Fibroblast of lung (primary cell): Measurements from ENCODE around the gene MAN2B2. TPM values are rescaled to one million over a fixed set of nuclear protein-coding genes. Genes with fewer than 3 reads are reported as not detected.
A peak's percentile ranks its signal among the peaks of the same experiment; 100 is the strongest.

Experiments
- DNase-seq, 2 donors: peaks; one replicate each; pipeline versions ENCODE4 v3.0.0 to v3.0.0-alpha.2; 2010; ENCODE audit warnings: low read depth in 2 of 2
- H2AFZ ChIP-seq: 2 replicates; pipeline ENCODE4 v1.5.1; 2012; ENCODE audit warnings: low read length, control low read depth, inconsistent platforms
- H3K27ac ChIP-seq: 2 replicates; pipeline ENCODE4 v1.5.1; 2011; ENCODE audit warnings: low read length, control low read depth; ENCODE audit not compliant: insufficient read depth
- H3K27me3 ChIP-seq: 2 replicates; pipeline ENCODE4 v1.5.1; 2011; ENCODE audit warnings: mild to moderate bottlenecking, low read length; ENCODE audit not compliant: control insufficient read depth, insufficient read depth
- H3K36me3 ChIP-seq: 2 replicates; pipeline ENCODE4 v1.5.1; 2011; ENCODE audit warnings: low read length; ENCODE audit not compliant: control insufficient read depth, insufficient read depth
- H3K4me1 ChIP-seq: 2 replicates; pipeline ENCODE4 v1.5.1; 2011; ENCODE audit warnings: low read length; ENCODE audit not compliant: control insufficient read depth, insufficient read depth; ENCODE audit errors: extremely low read depth
- H3K4me2 ChIP-seq: 2 replicates; pipeline ENCODE4 v1.5.1; 2011; ENCODE audit warnings: low read length, control low read depth; ENCODE audit not compliant: insufficient read depth; ENCODE audit errors: extremely low read depth
- H3K4me3 ChIP-seq, 4 experiments: fragments of 200-600 bp in 1 of 4; sonication (generic) in 1 of 4; replicated peaks in 1 of 4; 2 replicates each; pipeline ENCODE4 v1.5.1; 2011 to 2016; ENCODE audit warnings: low read length in 4 of 4, low read depth in 3 of 4, mild to moderate bottlenecking in 3 of 4, control low read depth in 2 of 4, inconsistent platforms in 1 of 4, mixed read lengths in 1 of 4; ENCODE audit not compliant: insufficient read depth in 1 of 4; ENCODE audit errors: control extremely low read depth in 1 of 4
- H3K79me2 ChIP-seq: 2 replicates; pipeline ENCODE4 v1.5.1; 2012; ENCODE audit warnings: mild to moderate bottlenecking, low read length, inconsistent platforms; ENCODE audit not compliant: control insufficient read depth, insufficient read depth
- H3K9ac ChIP-seq: 2 replicates; pipeline ENCODE4 v1.5.1; 2011; ENCODE audit warnings: mild to moderate bottlenecking, low read length, control low read depth; ENCODE audit not compliant: insufficient read depth
- H3K9me3 ChIP-seq: 2 replicates; pipeline ENCODE4 v1.5.1; 2012; ENCODE audit warnings: low read depth, low read length; ENCODE audit not compliant: control insufficient read depth, insufficient read depth
- H4K20me1 ChIP-seq: 2 replicates; pipeline ENCODE4 v1.5.1; 2011; ENCODE audit warnings: low read length; ENCODE audit not compliant: control insufficient read depth, insufficient read depth; ENCODE audit errors: extremely low read depth
- EZH2 ChIP-seq: IDR thresholded peaks from 2 replicates; pipeline ENCODE4 v1.5.1; 2012; ENCODE audit warnings: low read length, control low read depth, mild to moderate bottlenecking; ENCODE audit errors: missing control alignments
- polyA plus RNA-seq, 2 donors: library from polyadenylated mRNA; depleted of rRNA in 1 of 2; stranded (reverse) in 1 of 2; unstranded in 1 of 2; fragments of >200 nt; gene quantifications; 2 replicates each; pipeline ENCODE4 v1.2.1, GENCODE V29; 2011 to 2012; ENCODE audit warnings: missing spikeins in 1 of 2
- total RNA-seq: library from RNA; depleted of rRNA; stranded (reverse); fragments of >200 nt; gene quantifications from 2 replicates; pipeline ENCODE4 v1.2.1, GENCODE V29; 2014
- TF ChIP-seq, protein P1 (sequence below), 2 donors: IDR thresholded peaks in 1 of 2; conservative IDR thresholded peaks in 1 of 2; 1 replicate in 1 of 2; 2 replicates in 1 of 2; pipeline ENCODE4 v1.5.1; 2011 to 2012; ENCODE audit warnings: low read length in 2 of 2, control low read depth in 1 of 2, inconsistent platforms in 1 of 2, low read depth in 1 of 2, mild to moderate bottlenecking in 1 of 2

Gene MAN2B2
- total and polyA plus RNA-seq, 2 donors (not counting 1 experiment from before 2014, with no cell fraction given), result 19.0 to 27.2 TPM

DNA sequence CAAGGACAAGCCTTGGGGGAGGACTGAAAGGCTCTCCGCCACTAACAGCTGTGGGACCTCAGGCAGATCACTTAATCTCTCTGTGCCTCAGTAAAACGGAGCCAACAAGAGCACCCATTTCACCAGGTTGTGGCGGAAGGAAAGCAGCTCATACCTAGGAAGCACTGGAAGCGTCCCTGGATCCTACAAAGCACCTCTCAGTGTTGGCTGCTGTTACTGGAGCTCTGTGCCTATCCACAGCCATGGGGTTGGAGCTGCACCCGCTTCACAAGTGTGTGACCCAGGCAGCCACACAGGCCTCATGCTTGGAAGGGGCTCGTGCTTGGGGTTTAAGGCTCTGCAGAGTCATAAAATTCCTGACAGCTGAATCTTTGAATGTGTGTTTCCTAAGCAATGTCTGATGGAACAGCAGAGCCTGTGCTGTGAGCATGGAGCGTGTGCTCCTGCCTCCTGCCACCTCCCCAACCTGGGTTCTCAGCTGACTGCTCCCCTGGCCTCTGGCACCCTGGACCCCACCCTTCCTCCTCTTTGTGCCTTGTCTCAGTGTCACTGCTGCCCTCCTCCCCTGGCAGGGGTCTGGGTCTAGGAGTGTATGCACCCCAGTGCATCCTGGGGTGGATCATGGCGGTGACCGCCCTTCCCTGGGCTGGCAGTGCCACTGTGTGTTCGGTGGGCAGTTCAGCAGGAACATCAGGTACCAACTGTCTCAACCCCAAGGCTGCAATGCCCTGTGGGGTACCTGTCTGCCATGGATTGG lies 14.4 kb upstream of the MAN2B2 start:
- Histone ChIP-seq H3K9ac (no peak overlapping the region), H3K4me3 (no peak overlapping the region), H3K4me2 (no peak overlapping the region), H3K79me2 (no peaks in the 10 kb centered on the region), H3K27me3 (peaks cover 41% of the 10 kb centered on the region), H2AFZ (no peak overlapping the region), H3K4me1 (no peaks in the 10 kb centered on the region), H3K9me3 (no peaks in the 10 kb centered on the region), H3K27ac (no peak overlapping the region), H3K36me3 (no peaks in the 10 kb centered on the region), H4K20me1 (no peaks in the 10 kb centered on the region)
- peak; percentile 39 to 55 for DNase-seq
- TF ChIP-seq, protein P1, sequence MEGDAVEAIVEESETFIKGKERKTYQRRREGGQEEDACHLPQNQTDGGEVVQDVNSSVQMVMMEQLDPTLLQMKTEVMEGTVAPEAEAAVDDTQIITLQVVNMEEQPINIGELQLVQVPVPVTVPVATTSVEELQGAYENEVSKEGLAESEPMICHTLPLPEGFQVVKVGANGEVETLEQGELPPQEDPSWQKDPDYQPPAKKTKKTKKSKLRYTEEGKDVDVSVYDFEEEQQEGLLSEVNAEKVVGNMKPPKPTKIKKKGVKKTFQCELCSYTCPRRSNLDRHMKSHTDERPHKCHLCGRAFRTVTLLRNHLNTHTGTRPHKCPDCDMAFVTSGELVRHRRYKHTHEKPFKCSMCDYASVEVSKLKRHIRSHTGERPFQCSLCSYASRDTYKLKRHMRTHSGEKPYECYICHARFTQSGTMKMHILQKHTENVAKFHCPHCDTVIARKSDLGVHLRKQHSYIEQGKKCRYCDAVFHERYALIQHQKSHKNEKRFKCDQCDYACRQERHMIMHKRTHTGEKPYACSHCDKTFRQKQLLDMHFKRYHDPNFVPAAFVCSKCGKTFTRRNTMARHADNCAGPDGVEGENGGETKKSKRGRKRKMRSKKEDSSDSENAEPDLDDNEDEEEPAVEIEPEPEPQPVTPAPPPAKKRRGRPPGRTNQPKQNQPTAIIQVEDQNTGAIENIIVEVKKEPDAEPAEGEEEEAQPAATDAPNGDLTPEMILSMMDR (conservative IDR thresholded peaks at IDR 0.05 in 1 of 2, IDR thresholded peaks at IDR 0.05 in 1 of 2; ENCODE audit: low read depth in 1 of 2, low read length in 2 of 2), result no peak
- no peak for TF ChIP-seq EZH2

DNA sequence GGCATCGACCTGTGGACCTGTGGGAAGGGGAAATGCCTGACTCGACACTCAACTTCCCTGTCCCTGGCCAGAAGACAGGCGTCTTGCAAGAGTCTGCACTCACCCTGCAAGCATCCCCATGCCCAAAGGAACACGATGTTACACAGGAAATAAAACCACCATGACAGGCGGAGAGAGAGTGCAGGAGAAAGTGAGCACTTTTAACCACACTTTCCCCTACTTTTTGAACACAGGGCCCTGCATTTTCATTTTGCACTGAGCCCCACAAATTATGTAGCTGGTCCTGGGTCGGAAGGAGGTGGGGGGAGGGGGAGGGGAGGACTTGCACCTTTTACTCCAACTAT lies 13.8 kb upstream of the MAN2B2 start:
- H3K9me3 ChIP-seq, result no peaks in the 10 kb centered on the region
- no peak overlapping the region for H3K27ac ChIP-seq
- H3K79me2 ChIP-seq, result no peaks in the 10 kb centered on the region
- DNase-seq, result peak; percentile 21 to 27
- H3K4me1 ChIP-seq, result no peaks in the 10 kb centered on the region
- H3K9ac ChIP-seq, result no peak overlapping the region
- TF ChIP-seq, protein P1 (conservative IDR thresholded peaks at IDR 0.05 in 1 of 2, IDR thresholded peaks at IDR 0.05 in 1 of 2; ENCODE audit: low read depth in 1 of 2, low read length in 2 of 2), result no peak
- no peak for TF ChIP-seq EZH2
- peaks cover 42% of the 10 kb centered on the region for H3K27me3 ChIP-seq
- no peaks in the 10 kb centered on the region for H4K20me1 ChIP-seq
- H3K4me2 ChIP-seq, result no peak overlapping the region
- H3K4me3 ChIP-seq, result no peak overlapping the region
- H3K36me3 ChIP-seq, result no peaks in the 10 kb centered on the region
- H2AFZ ChIP-seq, result no peak overlapping the region

GRCh38 chr4:6561706-6562371 lies 13.2 kb upstream of the MAN2B2 start:
- Histone ChIP-seq H3K9me3 (no peaks in the 10 kb centered on the region), H3K79me2 (no peaks in the 10 kb centered on the region), H3K4me3 (no peak overlapping the region), H3K4me1 (no peaks in the 10 kb centered on the region), H4K20me1 (no peaks in the 10 kb centered on the region), H2AFZ (no peak overlapping the region), H3K9ac (no peak overlapping the region), H3K27me3 (peaks cover 38% of the 10 kb centered on the region), H3K4me2 (no peak overlapping the region), H3K36me3 (no peaks in the 10 kb centered on the region), H3K27ac (no peak overlapping the region)
- no peak for TF ChIP-seq EZH2
- TF ChIP-seq, protein P1 (conservative IDR thresholded peaks at IDR 0.05 in 1 of 2, IDR thresholded peaks at IDR 0.05 in 1 of 2; ENCODE audit: low read depth in 1 of 2, low read length in 2 of 2), result no peak
- DNase-seq, result peak in 1 of 2 donors; percentile 4
